HepG2 (cell line): ENCODE measurements around the gene SMARCB1. TPM values are rescaled to one million over a fixed set of nuclear protein-coding genes. Genes with fewer than 3 reads are reported as not detected.

Source experiments
- ATAC-seq: fragments of 200-7000 bp; cut with Tn5 transposase; 3 replicates; pipeline ENCODE4 v1.9.1; 2020; ENCODE audit warnings: mild to moderate bottlenecking, moderate library complexity
- BruUV-seq: library from RNA; stranded (reverse); fragments of 400-500 nt; replicated peaks from 2 replicates; lab custom pipeline; 2021; lab: Mats Ljungman, UMichigan
- CTCF ChIA-PET: fragments of 300-600 bp; formaldehyde crosslinking; extraction: SDS; loops from one replicate; lab custom pipeline; 2021; ENCODE audit warnings: low total read pairs, inconsistent platforms, low intra/inter-chr PET ratio; lab: Yijun Ruan, JAX
- POLR2A ChIA-PET: fragments of 350-600 bp; sonication (Branson Sonifier 250); formaldehyde crosslinking; loops from one replicate; lab custom pipeline; 2020; ENCODE audit warnings: antibody characterized with exemption, inconsistent platforms; lab: Yijun Ruan, JAX
- DNase-seq: peaks from one replicate; pipeline ENCODE4 v3.0.0-alpha.2; 2015; ENCODE audit warnings: low spot score
- FAIRE-seq: peaks from 3 replicates; lab custom pipeline; 2011; peaks lifted over from hg19 to GRCh38; lab: Jason Lieb, UNC
- H2AFZ ChIP-seq: one replicate; pipeline ENCODE4 v1.6.1; 2011; ENCODE audit warnings: low read length, inconsistent platforms
- H3K27ac ChIP-seq: fragments of 300-600 bp; 3 replicates; pipeline ENCODE4 v1.8.0; 2011; ENCODE audit warnings: mixed run types, mild to moderate bottlenecking, mixed read lengths, low read length, inconsistent platforms; ENCODE audit not compliant: insufficient read depth; ENCODE audit errors: extremely low read length
- H3K27me3 ChIP-seq, 2 experiments: fragments of 200-600 bp in 1 of 2; 2 replicates in 1 of 2; 3 replicates in 1 of 2; pipeline versions ENCODE4 v1.6.0 to v1.8.0; 2011; ENCODE audit warnings: low read length in 2 of 2, mild to moderate bottlenecking in 2 of 2, moderate library complexity in 2 of 2, inconsistent platforms in 1 of 2; ENCODE audit not compliant: insufficient read depth in 2 of 2, control insufficient read depth in 1 of 2
- H3K36me3 ChIP-seq, 2 experiments: fragments of 200-600 bp in 1 of 2; replicated peaks in 1 of 2; 2 replicates in 1 of 2; 3 replicates in 1 of 2; pipeline versions ENCODE4 v1.5.1 to v1.8.0; 2011; ENCODE audit warnings: low read length in 2 of 2, inconsistent platforms in 1 of 2; ENCODE audit not compliant: insufficient read depth in 2 of 2, control insufficient read depth in 1 of 2
- H3K4me1 ChIP-seq: 2 replicates; pipeline ENCODE4 v1.5.1; 2012; ENCODE audit warnings: low read length, inconsistent platforms; ENCODE audit not compliant: insufficient read depth
- H3K4me2 ChIP-seq: 2 replicates; pipeline ENCODE4 v1.6.0; 2011; ENCODE audit warnings: low read depth, low read length, inconsistent platforms
- H3K4me3 ChIP-seq, 3 experiments: fragments of 200-600 bp in 1 of 3; sonication (generic), shearing (Covaris generic) in 1 of 3; replicated peaks in 1 of 3; 2 replicates each; pipeline ENCODE4 v1.5.1; 2011 to 2016; ENCODE audit warnings: low read length in 3 of 3, inconsistent platforms in 2 of 3, low read depth in 2 of 3, mild to moderate bottlenecking in 2 of 3, control low read depth in 1 of 3, mixed read lengths in 1 of 3; ENCODE audit not compliant: insufficient read depth in 1 of 3
- H3K79me2 ChIP-seq: one replicate; pipeline ENCODE4 v1.6.1; 2011; ENCODE audit warnings: low read length, inconsistent platforms; ENCODE audit not compliant: insufficient read depth
- H3K9ac ChIP-seq: 2 replicates; pipeline ENCODE4 v1.6.0; 2011; ENCODE audit warnings: mild to moderate bottlenecking, low read depth, low read length, inconsistent platforms; ENCODE audit not compliant: insufficient read depth
- H3K9me3 ChIP-seq: 2 replicates; pipeline ENCODE4 v1.5.1; 2012; ENCODE audit warnings: mild to moderate bottlenecking, low read length
- H4K20me1 ChIP-seq: 2 replicates; pipeline ENCODE4 v1.6.0; 2011; ENCODE audit warnings: inconsistent platforms, mild to moderate bottlenecking, low read length, moderate library complexity; ENCODE audit not compliant: insufficient read depth
- DMAP1 ChIP-seq: IDR thresholded peaks from 2 replicates; pipeline ENCODE4 v1.6.1; 2016
- ESRRA ChIP-seq: sonication (generic); formaldehyde crosslinking; IDR thresholded peaks from 2 replicates; pipeline ENCODE4 v1.5.1; 2020; ENCODE audit warnings: mild to moderate bottlenecking, low read depth, missing genetic modification reagents
- HNRNPLL ChIP-seq: fragments of 200-400 bp; formaldehyde crosslinking; IDR thresholded peaks from 2 replicates; pipeline ENCODE4 v1.6.1; 2017; ENCODE audit warnings: mild to moderate bottlenecking, low read depth, low read length; ENCODE audit not compliant: poor library complexity, severe bottlenecking
- JDP2 ChIP-seq: sonication (generic); formaldehyde crosslinking; IDR thresholded peaks from 2 replicates; pipeline ENCODE4 v1.8.1; 2022; ENCODE audit warnings: missing genetic modification reagents, borderline replicate concordance
- KDM2A ChIP-seq: sonication (generic); formaldehyde crosslinking; IDR thresholded peaks from 2 replicates; pipeline ENCODE4 v1.4.0; 2020; ENCODE audit warnings: low read depth, missing genetic modification reagents, borderline replicate concordance
- RAD21 ChIP-seq: fragments of 450-650 bp; formaldehyde crosslinking; IDR thresholded peaks from 2 replicates; pipeline ENCODE4 v1.5.0; 2020; ENCODE audit warnings: mild to moderate bottlenecking
- SP1 ChIP-seq, 2 experiments: fragments of 450-650 bp in 1 of 2; sonication (generic) in 1 of 2; formaldehyde crosslinking in 1 of 2; IDR thresholded peaks; 2 replicates each; pipeline versions ENCODE4 v1.4.0 to v1.6.1; 2016 to 2020; ENCODE audit warnings: missing genetic modification reagents in 1 of 2
- ZFY ChIP-seq: sonication (generic); formaldehyde crosslinking; IDR thresholded peaks from 2 replicates; pipeline ENCODE4 v1.4.0; 2020; ENCODE audit warnings: missing genetic modification reagents
- ZNF546 ChIP-seq: sonication (generic); formaldehyde crosslinking; conservative IDR thresholded peaks from 2 replicates; pipeline ENCODE4 v1.8.1; 2023; ENCODE audit warnings: mild to moderate bottlenecking, missing genetic modification reagents
- ZNF616 ChIP-seq: sonication (generic); formaldehyde crosslinking; IDR thresholded peaks from 2 replicates; pipeline ENCODE4 v1.5.0; 2020; ENCODE audit warnings: low read depth, mild to moderate bottlenecking, missing genetic modification reagents
- ZNF839 ChIP-seq: sonication (generic); formaldehyde crosslinking; IDR thresholded peaks from 2 replicates; pipeline ENCODE4 v1.4.0; 2020; ENCODE audit warnings: missing genetic modification reagents, mild to moderate bottlenecking, borderline replicate concordance
- WGBS: methylation state at CpG from one replicate; pipeline ENCODE4 v1.1.6; 2017; ENCODE audit warnings: low lambda C conversion rate; 5-methylcytosine and 5-hydroxymethylcytosine counted together
- in situ Hi-C: cut with HindIII; loops from 2 replicates; pipeline ENCODE4 v1.10.0; 2017; ENCODE audit warnings: low pct_unique_long_range_greater_than_20kb; ENCODE audit not compliant: extremely low pct_ligation_motif_present
- intact Hi-C: fragments of 100-400 bp; cut with micrococcal nuclease; formaldehyde crosslinking; loops from one replicate; pipeline ENCODE4 v1.10.0; 2022; ENCODE audit not compliant: unreplicated experiment
- polyA plus RNA-seq, 8 experiments: library from polyadenylated mRNA; depleted of rRNA in 3 of 8; stranded (reverse) in 7 of 8; unstranded in 1 of 8; fragments of >200 nt; fragmentation: Illumina TruSeq in 4 of 8; extraction: Trizol in 4 of 8; gene quantifications; 2 replicates each; pipeline versions ENCODE4 v1.2.1 to v1.2.3, GENCODE V29; 2011 to 2016; ENCODE audit warnings: low read depth in 4 of 8, missing spikeins in 1 of 8, mixed read lengths in 1 of 8; ENCODE audit not compliant: insufficient read depth in 1 of 8
- total RNA-seq, 5 experiments: library from RNA; depleted of rRNA; stranded (reverse); fragments of >200 nt; fragmentation: Illumina TruSeq; extraction: Trizol; gene quantifications; 2 replicates each; pipeline ENCODE4 v1.2.3, GENCODE V29; 2016; ENCODE audit warnings: low read depth in 1 of 5
- TF ChIP-seq, protein P1 (sequence below): sonication (generic); formaldehyde crosslinking; IDR thresholded peaks from 2 replicates; pipeline ENCODE4 v1.4.0; 2020; ENCODE audit warnings: missing genetic modification reagents
- TF ChIP-seq, protein P2 (sequence below): IDR thresholded peaks from 2 replicates; pipeline ENCODE4 v1.6.1; 2016; ENCODE audit warnings: low read depth, missing genetic modification reagents, missing compliant biosample characterization
- TF ChIP-seq, protein P3 (sequence below): sonication (generic); formaldehyde crosslinking; IDR thresholded peaks from 2 replicates; pipeline ENCODE4 v1.8.0; 2023; ENCODE audit warnings: mild to moderate bottlenecking, missing genetic modification reagents
- TF ChIP-seq, protein P4 (sequence below): sonication (generic); formaldehyde crosslinking; IDR thresholded peaks from 2 replicates; pipeline ENCODE4 v1.5.0; 2020; ENCODE audit warnings: mild to moderate bottlenecking, missing genetic modification reagents, moderate library complexity

Gene SMARCB1
- total and polyA plus RNA-seq, 2 of the 13 experiments (the other 11 are each of a cell fraction or from before 2014, with no cell fraction given): 74.0 to 166 TPM

DNA sequence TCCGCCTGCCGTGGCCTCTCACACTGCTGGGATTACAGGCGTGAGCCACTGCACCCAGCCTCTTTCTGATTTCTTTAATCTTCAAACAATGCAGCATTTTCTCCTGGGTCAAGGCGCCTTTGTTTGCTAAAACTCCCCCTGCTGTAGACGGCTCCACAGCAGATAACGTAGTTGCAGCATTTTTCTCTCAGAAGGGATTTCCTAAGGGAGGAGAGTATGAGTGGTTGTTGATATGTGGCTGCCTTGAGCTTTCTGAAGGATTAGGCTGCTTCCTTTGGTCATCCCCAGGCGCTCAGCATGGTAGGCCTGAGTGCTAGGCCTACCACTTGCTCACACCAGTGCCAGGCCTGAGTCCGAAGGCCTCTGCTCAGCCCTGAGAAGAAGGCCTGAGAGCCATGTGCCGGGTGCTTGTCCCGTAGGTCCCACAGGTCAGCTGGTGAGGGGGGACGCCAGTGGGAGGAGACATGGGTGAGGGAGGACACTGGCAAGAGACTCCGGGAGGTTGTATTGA lies 18.1 kb downstream of the SMARCB1 start:
- no peak for DNase-seq
- H3K9me3 ChIP-seq: no peaks in the 10 kb centered on the region
- H3K27ac ChIP-seq: no peak overlapping the region
- no peak for FAIRE-seq
- no peak overlapping the region for H3K9ac ChIP-seq
- in situ Hi-C loops (no loop called here), intact Hi-C loops (no loop called here)
- peaks cover 11% of the 10 kb centered on the region for H3K4me1 ChIP-seq
- H3K4me3 ChIP-seq: no peak overlapping the region
- peaks cover 27 to 61% of the 10 kb centered on the region in 2 experiments for H3K36me3 ChIP-seq
- no TSS peak for BruUV-seq
- POLR2A ChIA-PET: interaction anchor here (1.2 kb wide), 1 partner anchor 15 kb away, joined by 4 read pairs; no protein-coding TSS in a partner anchor
- CTCF ChIA-PET: no interaction called here
- WGBS: 91% methylated on average over 10 of the region's 12 CpGs
- H3K27me3 ChIP-seq: no peaks in the 10 kb centered on the region
- H2AFZ ChIP-seq: no peak overlapping the region
- ATAC-seq: no peak
- no peak overlapping the region for H3K4me2 ChIP-seq
- no peaks in the 10 kb centered on the region for H4K20me1 ChIP-seq
- H3K79me2 ChIP-seq: no peaks in the 10 kb centered on the region
- TF ChIP-seq KDM2A (CRISPR knock-in tag): no peak
- no peak for TF ChIP-seq RAD21 (CRISPR knock-in tag)
- no peak for TF ChIP-seq ESRRA (CRISPR knock-in tag)
- TF ChIP-seq ZNF616: no peak
- no peak for TF ChIP-seq ZNF839
- TF ChIP-seq JDP2 (CRISPR knock-in tag): no peak
- no peak for TF ChIP-seq DMAP1
- TF ChIP-seq SP1 (IDR thresholded peaks at IDR 0.05): no peak
- TF ChIP-seq SP1 (CRISPR knock-in tag; IDR thresholded peaks at IDR 0.05): no peak
- no peak for TF ChIP-seq HNRNPLL
- TF ChIP-seq, protein P1, sequence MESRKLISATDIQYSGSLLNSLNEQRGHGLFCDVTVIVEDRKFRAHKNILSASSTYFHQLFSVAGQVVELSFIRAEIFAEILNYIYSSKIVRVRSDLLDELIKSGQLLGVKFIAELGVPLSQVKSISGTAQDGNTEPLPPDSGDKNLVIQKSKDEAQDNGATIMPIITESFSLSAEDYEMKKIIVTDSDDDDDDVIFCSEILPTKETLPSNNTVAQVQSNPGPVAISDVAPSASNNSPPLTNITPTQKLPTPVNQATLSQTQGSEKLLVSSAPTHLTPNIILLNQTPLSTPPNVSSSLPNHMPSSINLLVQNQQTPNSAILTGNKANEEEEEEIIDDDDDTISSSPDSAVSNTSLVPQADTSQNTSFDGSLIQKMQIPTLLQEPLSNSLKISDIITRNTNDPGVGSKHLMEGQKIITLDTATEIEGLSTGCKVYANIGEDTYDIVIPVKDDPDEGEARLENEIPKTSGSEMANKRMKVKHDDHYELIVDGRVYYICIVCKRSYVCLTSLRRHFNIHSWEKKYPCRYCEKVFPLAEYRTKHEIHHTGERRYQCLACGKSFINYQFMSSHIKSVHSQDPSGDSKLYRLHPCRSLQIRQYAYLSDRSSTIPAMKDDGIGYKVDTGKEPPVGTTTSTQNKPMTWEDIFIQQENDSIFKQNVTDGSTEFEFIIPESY (CRISPR knock-in tag): peak; percentile 96
- TF ChIP-seq, protein P2, sequence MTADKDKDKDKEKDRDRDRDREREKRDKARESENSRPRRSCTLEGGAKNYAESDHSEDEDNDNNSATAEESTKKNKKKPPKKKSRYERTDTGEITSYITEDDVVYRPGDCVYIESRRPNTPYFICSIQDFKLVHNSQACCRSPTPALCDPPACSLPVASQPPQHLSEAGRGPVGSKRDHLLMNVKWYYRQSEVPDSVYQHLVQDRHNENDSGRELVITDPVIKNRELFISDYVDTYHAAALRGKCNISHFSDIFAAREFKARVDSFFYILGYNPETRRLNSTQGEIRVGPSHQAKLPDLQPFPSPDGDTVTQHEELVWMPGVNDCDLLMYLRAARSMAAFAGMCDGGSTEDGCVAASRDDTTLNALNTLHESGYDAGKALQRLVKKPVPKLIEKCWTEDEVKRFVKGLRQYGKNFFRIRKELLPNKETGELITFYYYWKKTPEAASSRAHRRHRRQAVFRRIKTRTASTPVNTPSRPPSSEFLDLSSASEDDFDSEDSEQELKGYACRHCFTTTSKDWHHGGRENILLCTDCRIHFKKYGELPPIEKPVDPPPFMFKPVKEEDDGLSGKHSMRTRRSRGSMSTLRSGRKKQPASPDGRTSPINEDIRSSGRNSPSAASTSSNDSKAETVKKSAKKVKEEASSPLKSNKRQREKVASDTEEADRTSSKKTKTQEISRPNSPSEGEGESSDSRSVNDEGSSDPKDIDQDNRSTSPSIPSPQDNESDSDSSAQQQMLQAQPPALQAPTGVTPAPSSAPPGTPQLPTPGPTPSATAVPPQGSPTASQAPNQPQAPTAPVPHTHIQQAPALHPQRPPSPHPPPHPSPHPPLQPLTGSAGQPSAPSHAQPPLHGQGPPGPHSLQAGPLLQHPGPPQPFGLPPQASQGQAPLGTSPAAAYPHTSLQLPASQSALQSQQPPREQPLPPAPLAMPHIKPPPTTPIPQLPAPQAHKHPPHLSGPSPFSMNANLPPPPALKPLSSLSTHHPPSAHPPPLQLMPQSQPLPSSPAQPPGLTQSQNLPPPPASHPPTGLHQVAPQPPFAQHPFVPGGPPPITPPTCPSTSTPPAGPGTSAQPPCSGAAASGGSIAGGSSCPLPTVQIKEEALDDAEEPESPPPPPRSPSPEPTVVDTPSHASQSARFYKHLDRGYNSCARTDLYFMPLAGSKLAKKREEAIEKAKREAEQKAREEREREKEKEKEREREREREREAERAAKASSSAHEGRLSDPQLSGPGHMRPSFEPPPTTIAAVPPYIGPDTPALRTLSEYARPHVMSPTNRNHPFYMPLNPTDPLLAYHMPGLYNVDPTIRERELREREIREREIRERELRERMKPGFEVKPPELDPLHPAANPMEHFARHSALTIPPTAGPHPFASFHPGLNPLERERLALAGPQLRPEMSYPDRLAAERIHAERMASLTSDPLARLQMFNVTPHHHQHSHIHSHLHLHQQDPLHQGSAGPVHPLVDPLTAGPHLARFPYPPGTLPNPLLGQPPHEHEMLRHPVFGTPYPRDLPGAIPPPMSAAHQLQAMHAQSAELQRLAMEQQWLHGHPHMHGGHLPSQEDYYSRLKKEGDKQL (CRISPR knock-in tag): no peak
- TF ChIP-seq, protein P3, sequence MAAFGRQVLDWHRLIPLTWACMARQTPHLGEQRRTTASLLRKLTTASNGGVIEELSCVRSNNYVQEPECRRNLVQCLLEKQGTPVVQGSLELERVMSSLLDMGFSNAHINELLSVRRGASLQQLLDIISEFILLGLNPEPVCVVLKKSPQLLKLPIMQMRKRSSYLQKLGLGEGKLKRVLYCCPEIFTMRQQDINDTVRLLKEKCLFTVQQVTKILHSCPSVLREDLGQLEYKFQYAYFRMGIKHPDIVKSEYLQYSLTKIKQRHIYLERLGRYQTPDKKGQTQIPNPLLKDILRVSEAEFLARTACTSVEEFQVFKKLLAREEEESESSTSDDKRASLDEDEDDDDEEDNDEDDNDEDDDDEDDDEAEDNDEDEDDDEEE (CRISPR knock-in tag): no peak
- TF ChIP-seq, protein P4, sequence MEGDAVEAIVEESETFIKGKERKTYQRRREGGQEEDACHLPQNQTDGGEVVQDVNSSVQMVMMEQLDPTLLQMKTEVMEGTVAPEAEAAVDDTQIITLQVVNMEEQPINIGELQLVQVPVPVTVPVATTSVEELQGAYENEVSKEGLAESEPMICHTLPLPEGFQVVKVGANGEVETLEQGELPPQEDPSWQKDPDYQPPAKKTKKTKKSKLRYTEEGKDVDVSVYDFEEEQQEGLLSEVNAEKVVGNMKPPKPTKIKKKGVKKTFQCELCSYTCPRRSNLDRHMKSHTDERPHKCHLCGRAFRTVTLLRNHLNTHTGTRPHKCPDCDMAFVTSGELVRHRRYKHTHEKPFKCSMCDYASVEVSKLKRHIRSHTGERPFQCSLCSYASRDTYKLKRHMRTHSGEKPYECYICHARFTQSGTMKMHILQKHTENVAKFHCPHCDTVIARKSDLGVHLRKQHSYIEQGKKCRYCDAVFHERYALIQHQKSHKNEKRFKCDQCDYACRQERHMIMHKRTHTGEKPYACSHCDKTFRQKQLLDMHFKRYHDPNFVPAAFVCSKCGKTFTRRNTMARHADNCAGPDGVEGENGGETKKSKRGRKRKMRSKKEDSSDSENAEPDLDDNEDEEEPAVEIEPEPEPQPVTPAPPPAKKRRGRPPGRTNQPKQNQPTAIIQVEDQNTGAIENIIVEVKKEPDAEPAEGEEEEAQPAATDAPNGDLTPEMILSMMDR (CRISPR knock-in tag): no peak
- TF ChIP-seq ZFY: peak; percentile 28; the same call in 1 of the 2 replicates
- TF ChIP-seq ZNF546: no peak
